M059J (cell line): Measurements from ENCODE around the gene NAP1L4. TPM values are rescaled to one million over a fixed set of nuclear protein-coding genes. Genes with fewer than 3 reads are reported as not detected.

ENCODE experiments used
- DNase-seq: peaks from one replicate; pipeline ENCODE4 v3.0.0-alpha.2; 2012; ENCODE audit warnings: low read depth
- total RNA-seq: library from RNA; depleted of rRNA; stranded (reverse); fragments of >200 nt; shearing (Covaris generic); gene quantifications from 2 replicates; pipeline ENCODE4 v1.2.3, GENCODE V29; 2014

The NAP1L4 gene
- total RNA-seq, 1 experiment from 2014 or later, result 120 TPM

DNA sequence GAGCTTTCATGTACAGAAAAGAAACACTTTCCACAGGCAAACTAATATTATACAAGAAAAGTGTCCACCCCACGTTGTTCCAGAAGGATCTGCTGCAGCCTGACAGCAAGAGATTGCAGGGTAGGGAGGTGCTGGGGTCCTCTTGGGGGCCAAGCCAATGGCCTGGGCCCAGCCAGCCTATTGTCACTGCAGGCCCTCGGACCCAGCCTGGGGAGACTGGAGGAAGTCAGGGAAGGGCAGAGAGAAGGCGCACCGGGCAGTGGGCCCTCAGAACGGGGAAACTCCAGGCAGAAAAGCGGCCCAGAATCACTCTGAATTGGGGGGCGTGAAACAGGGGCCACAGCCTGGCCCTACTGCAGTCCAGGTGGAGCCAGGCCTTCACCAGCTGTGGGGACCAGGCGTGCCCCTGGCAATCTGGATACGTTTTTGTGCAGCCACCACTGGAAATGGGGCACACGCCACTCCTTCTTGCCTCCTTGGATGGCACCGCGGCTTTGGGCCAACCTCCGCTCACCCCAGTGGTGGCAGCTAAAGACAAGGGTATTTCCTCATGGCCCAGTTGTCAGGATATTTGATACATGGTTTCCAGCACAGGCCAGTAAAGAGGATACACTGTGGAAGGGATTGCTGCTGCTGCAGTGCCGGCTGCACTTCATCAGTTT is 3.9 kb upstream of the NAP1L4 start:
- no peak for DNase-seq

DNA sequence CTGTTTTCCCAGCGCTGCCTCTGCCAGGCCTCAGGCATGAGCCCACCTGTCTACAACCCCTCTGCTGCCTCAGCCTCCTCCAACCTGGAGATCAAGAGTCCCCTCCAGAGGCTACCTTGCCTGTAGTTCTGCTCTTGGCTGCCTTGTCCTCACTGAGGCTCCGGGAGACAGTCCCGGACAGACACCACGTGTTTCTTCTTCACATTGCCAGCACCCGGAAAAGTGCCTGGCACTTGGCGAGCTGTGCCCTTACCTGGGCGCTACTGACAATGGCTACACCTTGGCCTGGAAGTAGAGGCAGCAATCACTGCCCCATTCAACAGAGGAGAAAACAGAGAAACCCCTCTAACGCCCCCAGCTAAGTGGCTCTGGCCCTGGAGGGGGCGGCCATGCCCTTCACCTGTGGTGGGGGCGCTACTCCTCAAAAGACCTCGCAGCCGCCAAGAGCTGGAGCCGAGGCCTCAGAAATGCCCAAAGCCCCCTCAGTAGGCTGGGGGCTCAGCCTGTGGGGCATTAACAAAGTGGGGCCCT is 3.0 kb upstream of the NAP1L4 start:
- no peak for DNase-seq

DNA sequence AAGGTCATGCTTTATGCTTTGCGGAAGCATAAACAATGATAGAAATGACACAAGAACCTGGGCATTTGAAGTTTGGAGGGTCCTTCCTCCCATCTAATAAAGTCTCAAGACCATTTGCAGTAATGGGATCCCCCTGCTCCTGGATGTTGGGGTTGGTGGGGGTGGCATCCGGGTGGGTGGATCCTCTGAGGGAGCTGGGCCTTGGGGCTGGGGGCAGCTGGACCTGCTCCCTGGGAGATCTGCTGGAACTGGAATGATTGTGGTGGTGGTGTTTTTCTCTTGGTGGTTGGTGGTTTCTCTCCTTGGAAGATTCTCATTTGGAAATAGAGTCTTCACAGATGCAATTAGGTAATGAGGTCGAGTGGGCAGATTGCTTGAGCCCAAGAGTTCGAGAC is 2.2 kb upstream of the NAP1L4 start:
- no peak for DNase-seq

DNA sequence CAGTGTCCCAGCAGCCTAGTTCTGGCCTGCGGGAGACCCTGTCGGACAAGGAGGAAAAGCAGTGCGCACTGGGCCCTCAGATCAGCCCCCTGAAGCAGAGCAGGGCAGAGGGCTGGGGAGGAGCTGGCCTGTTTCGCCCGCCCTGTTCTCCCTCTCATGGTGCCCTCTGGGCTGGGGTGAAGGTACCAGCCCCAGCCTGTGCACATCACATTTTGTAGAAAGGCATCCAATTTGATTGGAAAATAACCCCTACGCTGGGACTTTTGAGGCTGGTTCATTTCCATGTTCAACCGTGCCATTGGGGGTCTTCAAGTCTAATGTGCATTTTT is 832 bp upstream of the NAP1L4 start:
- DNase-seq, result no peak

DNA sequence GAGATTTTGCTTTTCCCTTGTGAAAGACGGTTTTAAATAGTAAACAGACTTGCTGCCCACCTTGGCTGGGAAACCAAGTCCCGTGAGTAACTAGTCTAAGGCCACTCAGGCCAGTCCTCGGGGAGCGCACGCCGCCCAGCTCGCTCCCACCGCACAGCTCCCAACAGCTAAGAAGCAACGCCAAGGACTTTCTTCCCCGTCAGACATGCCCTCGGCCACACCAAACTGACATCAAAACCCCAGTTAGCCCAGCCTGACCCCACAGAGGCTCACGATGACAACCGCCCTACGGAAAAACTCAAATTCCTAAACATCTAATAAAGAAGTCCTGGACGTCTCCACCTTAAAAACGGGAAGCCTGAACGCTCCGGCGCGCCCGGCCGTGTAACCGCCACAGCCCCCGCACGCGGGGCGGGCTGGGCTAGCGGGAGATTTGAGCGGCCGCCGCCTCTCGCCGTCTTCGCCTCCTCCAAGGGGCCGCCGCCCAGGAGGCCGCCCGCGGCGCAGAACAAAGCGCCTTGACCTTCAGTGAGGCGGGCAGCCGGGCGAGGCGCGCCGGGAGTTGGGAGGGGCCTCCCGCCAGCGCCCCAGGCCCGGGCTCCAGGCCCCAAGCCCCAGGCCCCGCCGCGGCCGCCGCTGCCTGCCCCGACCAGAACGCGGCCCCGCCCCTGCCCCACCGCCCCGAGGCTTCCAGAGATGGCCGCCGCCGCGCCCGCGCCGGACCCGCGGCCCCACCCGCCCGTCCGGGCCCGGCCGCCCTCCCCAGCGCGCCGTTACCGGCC is 486 bp downstream of the NAP1L4 start:
- DNase-seq, result peak; percentile 47

DNA sequence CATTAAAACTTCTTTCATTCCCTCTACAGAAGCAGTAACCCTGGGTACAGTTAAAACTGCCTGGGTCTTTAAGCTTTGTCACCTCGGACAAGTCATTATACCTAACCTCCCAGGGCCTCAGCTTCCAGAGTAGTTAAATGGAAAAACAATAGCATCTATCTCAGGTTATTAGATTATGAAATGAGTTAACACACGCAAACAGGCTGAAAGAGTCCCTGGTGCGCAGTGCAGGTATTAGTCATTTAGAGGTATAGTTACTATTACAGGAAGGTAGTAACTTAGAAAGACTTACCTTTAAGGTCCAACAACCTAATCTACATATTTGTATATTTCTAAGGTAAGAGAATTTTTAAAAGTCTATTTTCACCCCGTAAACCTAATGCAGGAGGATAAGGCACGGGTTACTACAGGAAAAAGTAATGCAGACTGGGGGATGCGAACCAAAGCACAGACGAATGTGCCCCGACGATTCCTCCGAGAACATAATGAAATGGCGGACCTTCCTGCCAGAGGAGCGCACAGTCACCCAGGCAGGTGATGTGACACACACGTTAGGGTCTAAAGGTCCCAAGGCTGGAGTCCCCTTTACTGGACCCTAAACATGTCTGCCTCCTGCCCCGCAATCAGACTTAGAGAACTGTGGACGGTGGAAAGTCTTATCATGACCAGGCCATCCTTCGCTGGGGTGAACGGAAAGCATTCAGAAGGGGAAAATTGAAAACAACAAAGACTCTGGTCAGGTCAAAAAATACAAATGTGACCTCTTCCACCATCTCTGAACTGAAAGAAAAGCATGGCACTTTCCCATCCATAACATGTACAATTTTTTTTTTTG is 1.3 kb downstream of the NAP1L4 start:
- peak; percentile 38 for DNase-seq

DNA sequence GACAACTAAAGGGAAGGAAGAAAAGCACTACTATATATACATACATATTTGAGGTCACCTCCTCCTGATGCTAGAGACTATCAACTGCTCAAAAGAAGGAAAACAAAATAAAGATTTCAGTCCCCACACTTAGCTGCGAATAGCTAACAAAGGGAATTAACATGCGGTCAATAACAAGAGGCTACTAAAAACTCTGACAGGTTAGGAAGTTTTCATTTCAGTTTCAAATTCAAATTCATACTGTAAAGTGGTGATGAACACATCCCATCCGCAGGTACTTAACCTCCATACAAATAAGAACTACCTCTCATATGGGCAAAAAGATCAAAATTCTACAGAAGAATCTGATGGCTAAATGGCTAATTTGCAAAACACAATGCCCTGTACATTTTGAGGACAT is 2.6 kb downstream of the NAP1L4 start:
- no peak for DNase-seq

DNA sequence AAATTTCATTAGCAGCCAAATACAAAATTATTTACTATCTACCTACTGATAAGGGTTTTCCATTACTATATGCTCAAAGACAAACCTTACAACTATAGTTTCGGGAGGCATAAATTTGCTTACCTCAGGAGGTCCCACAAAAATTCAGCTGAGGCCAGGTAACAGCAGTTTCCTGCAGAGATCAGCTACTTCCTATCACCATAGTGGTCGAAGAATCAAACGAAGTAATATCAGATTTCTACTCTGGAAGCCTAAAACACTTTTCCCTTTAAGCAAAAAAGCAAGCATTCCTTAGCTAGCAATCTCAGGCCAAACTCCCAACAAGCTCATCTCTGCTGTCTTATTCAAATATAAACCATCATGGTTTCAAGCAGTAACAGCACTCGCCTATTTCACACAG is 3.1 kb downstream of the NAP1L4 start:
- no peak for DNase-seq

DNA sequence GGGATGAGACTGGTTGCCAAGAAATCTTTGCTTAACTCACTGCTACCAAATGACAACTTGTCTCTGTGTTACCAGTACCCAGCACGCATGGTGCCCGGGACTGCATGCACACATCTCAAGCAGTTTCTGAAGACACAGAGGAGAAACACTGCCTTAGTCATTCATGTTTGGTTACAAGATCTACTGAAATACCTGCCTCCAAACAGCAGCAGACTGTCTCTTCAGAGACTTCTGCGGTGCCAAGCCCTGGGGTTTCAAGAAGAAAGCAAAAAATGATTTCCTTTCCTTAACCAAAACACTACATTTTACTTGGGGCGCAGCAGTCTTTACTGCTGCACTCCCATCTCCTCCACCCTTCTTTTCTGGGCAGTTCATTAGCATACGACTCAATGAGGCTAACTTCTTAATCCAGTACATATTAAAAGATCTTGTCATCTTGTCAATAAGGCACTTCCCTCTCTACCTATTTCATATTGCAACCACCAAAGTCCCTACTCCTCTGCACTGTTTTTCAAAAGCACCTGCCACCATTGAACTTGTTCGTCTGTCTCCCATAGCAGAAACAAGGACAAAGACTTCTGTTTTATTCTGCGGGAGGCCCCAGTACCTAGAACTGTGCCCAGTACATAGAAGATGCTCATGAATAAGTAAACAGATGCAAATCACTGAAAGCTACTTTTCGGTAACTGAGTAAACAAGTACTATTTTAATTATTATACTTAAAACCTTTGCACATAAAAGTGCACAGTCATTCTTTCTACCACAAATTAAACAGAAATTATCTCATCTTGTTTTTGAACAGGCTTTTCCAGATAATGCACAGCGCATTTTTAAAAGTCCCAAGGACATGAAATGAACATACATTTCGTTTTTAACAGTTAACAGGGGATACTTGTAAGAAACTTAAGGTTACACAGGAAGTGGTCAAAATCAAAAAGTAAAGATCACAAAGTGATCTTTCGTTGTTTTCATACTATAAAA is 4.0 kb downstream of the NAP1L4 start:
- no peak for DNase-seq

DNA sequence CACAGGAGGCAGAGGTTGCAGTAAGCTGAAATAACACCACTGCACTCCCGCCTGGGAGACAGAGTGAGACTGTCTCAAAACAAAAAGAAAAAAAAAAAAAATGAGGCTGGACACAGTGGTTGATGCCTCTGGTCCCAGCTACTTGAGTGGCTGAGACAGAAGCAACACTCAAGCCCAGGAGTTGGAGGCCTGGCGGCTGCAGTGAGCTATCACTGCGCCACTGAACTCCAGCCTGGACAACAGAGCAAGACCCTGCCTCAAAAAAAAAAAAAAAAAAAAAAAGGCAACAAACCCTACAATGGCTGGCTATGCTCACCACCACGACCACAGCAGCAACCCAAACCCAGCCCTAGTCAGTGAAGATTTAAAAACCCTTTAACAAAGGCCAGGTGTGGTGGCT is 8.2 kb downstream of the NAP1L4 start:
- DNase-seq, result no peak

DNA sequence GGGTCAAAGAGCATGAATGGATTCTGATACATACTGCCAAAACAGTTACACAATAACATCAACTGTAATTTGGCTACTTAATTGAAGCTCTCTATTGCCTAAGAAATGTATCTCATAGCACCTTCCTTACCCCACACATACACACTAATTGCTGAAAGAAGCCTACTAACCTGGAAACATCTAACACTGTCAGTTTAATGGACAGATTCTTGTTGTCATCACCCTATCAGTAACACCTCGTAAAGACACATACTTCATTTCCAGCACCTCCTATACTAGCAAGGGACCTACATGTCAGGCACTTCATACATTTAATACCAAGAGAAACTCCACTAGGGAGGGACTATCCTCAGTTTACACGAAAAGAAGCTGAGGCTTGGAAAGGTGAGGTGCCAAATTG is 9.9 kb downstream of the NAP1L4 start:
- no peak for DNase-seq

DNA sequence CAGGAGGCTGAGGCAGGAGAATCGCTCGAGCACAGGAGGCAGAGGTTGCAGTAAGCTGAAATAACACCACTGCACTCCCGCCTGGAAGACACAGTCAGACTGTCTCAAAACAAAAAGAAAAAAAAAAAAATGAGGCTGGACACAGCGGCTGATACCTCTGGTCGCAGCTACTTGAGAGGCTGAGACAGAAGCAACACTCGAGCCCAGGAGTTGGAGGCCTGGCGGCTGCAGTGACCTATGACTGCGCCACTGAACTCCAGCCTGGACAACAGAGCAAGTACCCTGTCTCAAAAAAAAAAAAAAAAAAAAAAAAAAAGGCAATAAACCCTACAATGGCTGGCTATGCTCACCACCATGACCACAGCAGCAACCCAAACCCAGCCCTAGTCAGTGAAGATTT is 11.0 kb downstream of the NAP1L4 start:
- DNase-seq, result no peak

DNA sequence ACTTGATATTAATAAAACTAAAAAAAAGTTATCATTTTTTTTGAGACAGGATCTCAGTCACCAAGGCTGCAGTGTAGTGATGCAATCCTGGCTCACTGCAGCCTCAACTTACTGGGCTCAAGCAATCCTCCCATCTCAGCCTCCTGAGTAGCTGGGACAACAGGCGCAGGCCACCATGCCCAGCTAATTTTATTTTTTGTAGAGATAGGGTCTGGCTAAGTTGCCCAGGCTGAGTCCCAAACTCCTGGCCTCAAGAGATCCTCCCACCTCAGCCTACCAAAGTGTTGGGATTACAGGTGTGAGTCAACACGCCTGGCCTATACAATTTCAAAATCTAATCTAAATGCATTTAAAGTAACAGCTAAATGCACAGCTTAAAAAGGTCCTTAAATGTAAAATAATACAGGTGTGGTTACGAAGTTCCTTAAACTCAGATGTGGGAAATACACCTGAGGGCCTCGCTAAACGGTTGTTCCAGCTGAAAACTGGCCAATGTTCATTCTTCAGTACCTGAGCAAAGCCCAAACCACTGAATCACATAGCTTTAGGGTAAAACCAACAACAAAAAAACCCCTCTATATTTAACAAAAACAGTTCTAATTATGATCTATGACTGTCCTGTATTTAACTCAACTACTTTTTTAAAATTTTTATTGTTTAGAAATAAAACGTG is 11.8 kb downstream of the NAP1L4 start:
- DNase-seq, result no peak

DNA sequence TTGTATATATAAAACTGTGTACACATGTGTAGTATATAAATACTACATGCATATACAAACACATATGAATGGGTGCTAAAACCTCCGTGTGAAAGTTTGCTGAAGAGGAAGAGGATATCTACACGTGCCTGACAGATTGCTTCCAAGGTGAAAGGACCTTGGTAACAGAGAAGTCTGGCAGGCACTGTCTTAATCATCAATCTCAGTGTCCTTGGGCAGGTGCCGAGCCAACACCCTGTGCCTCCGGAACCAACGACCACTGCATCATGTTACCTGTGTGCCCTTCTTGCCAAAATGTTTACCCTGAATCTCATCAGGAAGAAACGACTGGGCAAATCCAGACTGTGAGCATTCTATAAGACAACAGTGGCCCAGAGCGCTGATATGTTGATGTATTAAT is 15.0 kb downstream of the NAP1L4 start:
- no peak for DNase-seq

DNA sequence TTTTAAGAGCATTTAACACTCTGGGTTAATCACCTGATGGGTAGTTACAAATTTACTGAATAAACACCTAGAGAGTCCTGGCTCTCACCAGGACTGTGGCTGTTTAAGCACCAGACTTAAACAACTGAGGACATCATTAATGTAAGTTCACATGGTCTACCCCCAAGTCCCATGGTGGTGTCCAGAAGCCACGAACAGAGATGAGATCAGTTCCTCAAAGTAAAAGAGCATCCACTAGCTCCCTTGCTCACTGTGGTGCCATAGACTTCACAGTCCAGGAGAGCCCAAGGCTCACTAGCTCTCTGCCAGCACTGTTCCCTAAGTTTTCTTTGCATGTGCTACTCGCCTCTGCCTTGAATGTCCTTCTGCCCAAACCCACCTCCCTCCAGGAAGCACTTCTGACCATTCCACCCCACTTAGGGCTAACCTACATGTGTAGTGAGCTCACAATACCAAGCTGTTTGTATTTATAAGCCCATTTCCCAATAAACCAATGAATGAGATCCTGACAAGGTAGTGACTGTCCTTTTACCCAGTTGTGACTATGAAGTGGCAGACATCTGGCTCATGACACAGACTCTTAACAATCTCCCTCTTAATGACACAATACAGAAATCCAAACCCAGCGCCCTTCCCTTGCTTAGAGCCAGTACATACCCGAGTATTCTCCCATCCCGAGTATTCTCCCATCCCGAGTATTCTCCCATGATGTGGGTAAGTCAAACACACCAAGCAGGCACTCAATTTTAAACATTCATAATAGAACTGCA is 15.7 kb downstream of the NAP1L4 start:
- DNase-seq, result no peak

DNA sequence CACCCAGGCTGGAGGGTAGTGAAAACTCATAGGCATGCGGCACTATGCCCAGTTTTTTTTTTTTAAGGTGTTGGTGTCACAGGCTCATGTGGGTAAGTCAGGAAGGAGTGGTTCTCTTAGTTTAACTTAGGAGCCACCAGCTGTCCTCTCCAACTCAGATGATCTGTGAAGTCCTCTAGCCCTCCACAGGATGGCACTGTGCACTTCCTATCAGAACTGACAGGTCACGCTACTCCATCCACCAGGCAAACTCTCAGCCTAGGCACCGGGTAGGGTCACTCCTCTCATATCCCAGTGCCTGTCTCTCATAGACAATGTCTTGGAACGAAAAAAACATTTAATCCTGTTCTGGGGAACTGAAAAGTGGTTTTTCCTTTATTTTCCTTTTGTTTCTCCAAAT is 16.5 kb downstream of the NAP1L4 start:
- DNase-seq, result peak; percentile 47

DNA sequence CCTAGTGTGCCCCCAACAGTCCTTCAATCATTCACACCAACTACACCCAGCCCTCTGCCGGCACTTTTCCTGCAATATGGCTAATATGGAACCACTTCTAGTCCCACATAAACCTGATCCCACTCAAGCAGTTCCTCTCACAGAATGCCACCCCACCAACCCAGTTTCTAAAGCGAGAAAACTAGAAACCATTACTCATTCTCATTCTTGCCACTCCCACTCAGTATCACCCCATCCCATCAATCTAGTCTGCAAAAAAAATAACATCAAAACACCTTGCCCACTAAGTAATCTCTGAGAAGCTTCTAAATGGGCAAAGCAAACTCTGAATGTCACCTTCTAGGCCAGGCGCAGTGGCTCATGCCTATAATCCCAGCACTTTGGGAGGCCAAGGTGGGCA is 17.9 kb downstream of the NAP1L4 start:
- DNase-seq, result no peak

DNA sequence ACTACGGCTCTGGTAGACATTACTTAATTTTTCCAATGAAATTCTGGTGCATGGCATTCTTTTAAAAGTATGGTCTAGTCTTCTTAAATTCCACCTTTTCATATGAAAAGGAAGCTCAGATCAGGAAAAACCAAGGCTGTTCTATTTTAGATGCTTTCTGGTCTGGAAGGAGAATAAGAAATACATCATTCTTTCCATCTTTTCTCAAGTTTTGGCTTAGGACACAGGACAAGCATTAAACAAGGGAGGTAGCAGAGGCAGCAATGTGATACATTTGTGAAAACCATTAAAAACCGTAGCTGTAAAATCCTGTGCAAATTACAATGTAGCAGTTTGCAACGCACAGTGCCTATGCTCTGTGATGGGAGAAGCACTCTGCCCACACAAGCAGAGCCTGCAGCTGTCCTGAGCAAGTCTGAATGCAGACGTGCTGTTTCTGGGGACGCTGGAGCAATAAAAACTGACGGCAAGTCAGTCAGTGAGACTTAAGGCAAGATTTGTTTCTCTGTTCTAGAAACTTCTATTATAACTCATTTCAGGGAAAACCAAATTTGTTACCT is 23.7 kb downstream of the NAP1L4 start:
- no peak for DNase-seq

DNA sequence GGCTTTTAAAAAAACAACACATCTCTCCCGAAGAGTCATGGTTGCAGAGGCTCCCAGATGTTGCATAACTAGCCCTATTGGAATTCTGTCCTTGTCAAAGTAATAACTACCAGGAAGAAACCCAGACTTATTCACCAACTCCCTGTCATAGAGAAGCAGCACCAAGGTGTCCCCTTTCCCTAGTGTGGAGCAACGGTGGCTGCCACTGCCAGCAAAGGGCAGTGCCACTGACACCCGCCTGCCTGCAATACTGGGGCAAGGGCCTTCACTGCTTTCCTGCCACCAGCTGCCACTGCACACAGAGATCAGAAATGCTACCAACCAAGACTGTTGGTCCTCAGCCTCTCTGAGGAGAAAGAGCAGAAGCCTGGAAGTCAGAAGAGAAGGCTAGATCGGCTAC is 27.3 kb downstream of the NAP1L4 start:
- DNase-seq, result no peak

DNA sequence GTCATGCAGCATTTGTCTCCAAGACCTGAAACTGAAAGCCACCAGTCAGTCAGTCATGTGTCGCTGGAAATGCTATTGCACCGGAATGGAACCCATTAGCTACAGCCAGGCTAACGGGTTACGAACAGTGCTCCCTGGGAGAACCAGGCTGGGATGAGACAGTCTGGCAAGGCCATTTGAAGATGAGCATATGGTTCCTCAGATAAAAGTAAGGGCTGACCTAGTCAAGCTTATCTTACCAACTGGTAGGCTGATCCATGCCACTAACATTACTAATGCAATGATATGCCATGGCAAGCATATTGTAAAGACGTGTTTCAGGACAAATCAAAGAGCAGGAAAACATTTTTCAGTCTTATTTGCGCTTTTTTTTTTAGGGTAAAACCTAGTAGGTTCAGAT is 28.4 kb downstream of the NAP1L4 start:
- no peak for DNase-seq
